Transverse colon (tissue), 4 donors: Measurements from ENCODE around the gene BCORL1.

ENCODE experiments used
- CTCF ChIP-seq, 5 experiments: fragments of 200-600 bp in 3 of 5; fragments of 450-650 bp in 2 of 5; sonication (generic) in 3 of 5; IDR thresholded peaks; 1 replicate in 2 of 5; 2 replicates in 3 of 5; pipeline ENCODE4 v1.5.1; 2016 to 2017; ENCODE audit warnings: antibody characterized with exemption in 5 of 5, inconsistent platforms in 3 of 5, mild to moderate bottlenecking in 2 of 5, moderate library complexity in 1 of 5
- EP300 ChIP-seq: sonication (generic); formaldehyde crosslinking; IDR thresholded peaks from one replicate; pipeline ENCODE4 v1.6.1; 2017; ENCODE audit warnings: antibody characterized with exemption, low read depth
- POLR2A ChIP-seq: fragments of 450-650 bp; IDR thresholded peaks from one replicate; pipeline ENCODE4 v1.6.1; 2016; ENCODE audit warnings: antibody characterized with exemption, mild to moderate bottlenecking, moderate library complexity
- POLR2AphosphoS5 ChIP-seq, 3 donors: sonication (generic); formaldehyde crosslinking; IDR thresholded peaks; one replicate each; pipeline ENCODE4 v1.6.1; 2016; ENCODE audit warnings: antibody characterized with exemption in 3 of 3

DNA sequence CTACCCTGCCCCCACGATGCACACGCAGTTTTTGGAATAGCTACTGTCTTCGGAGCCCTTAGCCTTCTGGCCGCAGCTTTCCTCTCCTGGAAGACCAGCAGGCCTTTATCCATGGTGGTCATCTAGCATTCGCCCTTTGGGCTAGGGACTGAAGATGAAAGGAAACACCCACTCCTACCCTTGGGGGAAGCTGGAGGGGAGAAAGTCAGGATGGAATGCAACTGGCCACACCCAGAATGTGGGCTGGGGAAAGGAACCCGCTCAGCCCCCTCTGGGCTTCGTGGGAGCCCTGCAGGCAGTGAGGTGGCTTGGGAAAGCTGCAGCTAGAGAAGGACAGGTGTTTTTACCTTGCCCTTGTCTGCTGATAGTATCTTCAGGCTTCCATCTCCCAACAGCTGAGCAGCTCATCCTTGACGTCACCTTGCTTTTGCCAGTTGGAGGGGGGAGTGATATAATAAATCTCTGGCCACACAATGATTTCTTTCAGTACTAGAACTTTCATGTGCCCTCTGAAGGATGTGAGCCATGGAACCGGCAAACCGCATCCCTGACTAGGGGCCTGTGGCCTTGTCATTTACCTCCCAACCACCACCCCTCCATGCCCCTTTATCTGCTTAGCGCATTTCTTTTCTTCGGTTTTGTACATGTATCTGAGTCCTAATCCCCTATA, 68.9 kb downstream of the BCORL1 start:
- no peak for TF ChIP-seq CTCF (IDR thresholded peaks at IDR 0.05)
- TF ChIP-seq POLR2AphosphoS5 (IDR thresholded peaks at IDR 0.05) = no peak
- TF ChIP-seq EP300 = no peak
- no peak for TF ChIP-seq POLR2A
